HCT116 (cell line): Measurements from ENCODE around the gene RIT2. TPM values are rescaled to one million over a fixed set of nuclear protein-coding genes. Genes with fewer than 3 reads are reported as not detected.

Source experiments
- ATAC-seq: fragments of 200-7000 bp; cut with Tn5 transposase; 2 replicates; pipeline ENCODE4 v1.9.1; 2020; ENCODE audit warnings: mild to moderate bottlenecking, moderate library complexity
- BruUV-seq: library from RNA; stranded (reverse); fragments of 400-500 nt; replicated peaks from 2 replicates; lab custom pipeline; 2021; lab: Mats Ljungman, UMichigan
- CTCF ChIA-PET: fragments of 300-600 bp; sonication (Branson Sonifier 250); formaldehyde crosslinking; loops from one replicate; lab custom pipeline; 2021; ENCODE audit warnings: antibody characterized with exemption; lab: Charles Lee
- POLR2A ChIA-PET: fragments of 300-600, 350-600 bp; sonication (Branson Sonifier 250); formaldehyde crosslinking; loops from one replicate; lab custom pipeline; 2021; ENCODE audit warnings: antibody characterized with exemption; lab: Charles Lee
- RAD21 ChIA-PET, 2 experiments: fragments of 300-600 bp; sonication (Branson Sonifier 250); formaldehyde crosslinking; loops; one replicate each; lab custom pipeline; 2023; ENCODE audit warnings: low total read pairs in 2 of 2; ENCODE audit not compliant: uncharacterized antibody in 2 of 2, unreplicated experiment in 2 of 2, low non-redundant PET in 1 of 2; lab: Charles Lee
- DNase-seq: peaks from one replicate; pipeline ENCODE4 v3.0.0-alpha.2; 2010; ENCODE audit warnings: low read depth, low spot score
- H2AFZ ChIP-seq: fragments of 200-600 bp; shearing (Covaris generic), sonication (generic); 2 replicates; pipeline ENCODE4 v1.6.1; 2017; ENCODE audit warnings: low read depth, mixed run types, mixed read lengths, antibody characterized with exemption, low read length; ENCODE audit not compliant: poor library complexity, severe bottlenecking
- H3K27ac ChIP-seq: 2 replicates; pipeline ENCODE4 v1.5.1; 2012; ENCODE audit warnings: low read depth, low read length
- H3K27me3 ChIP-seq: fragments of 200-600 bp; sonication (generic); 2 replicates; pipeline ENCODE4 v1.6.1; 2016; ENCODE audit warnings: mixed run types, low read length, mixed read lengths; ENCODE audit not compliant: insufficient read depth
- H3K36me3 ChIP-seq, 2 experiments: fragments of 200-500 bp in 1 of 2; fragments of 200-600 bp in 1 of 2; sonication (Bioruptor generic) in 1 of 2; sonication (generic) in 1 of 2; 2 replicates each; pipeline versions ENCODE4 v1.5.1 to v1.6.1; 2014 to 2016; ENCODE audit warnings: low read length in 2 of 2, inconsistent platforms in 1 of 2, mixed read lengths in 1 of 2, mixed run types in 1 of 2; ENCODE audit not compliant: insufficient read depth in 2 of 2, control insufficient read depth in 1 of 2
- H3K4me1 ChIP-seq, 2 experiments: fragments of 200-600 bp in 1 of 2; sonication (generic) in 1 of 2; 2 replicates each; pipeline versions ENCODE4 v1.5.1 to v1.6.1; 2012 to 2017; ENCODE audit warnings: low read length in 2 of 2, inconsistent platforms in 1 of 2, mild to moderate bottlenecking in 1 of 2, mixed read lengths in 1 of 2, mixed run types in 1 of 2, moderate library complexity in 1 of 2; ENCODE audit not compliant: insufficient read depth in 2 of 2, control insufficient read depth in 1 of 2
- H3K4me2 ChIP-seq: fragments of 200-600 bp; sonication (generic); 2 replicates; pipeline ENCODE4 v1.6.1; 2017; ENCODE audit warnings: mixed run types, low read length, mixed read lengths
- H3K4me3 ChIP-seq, 2 experiments: fragments of 200-600 bp in 1 of 2; sonication (generic) in 1 of 2; replicated peaks in 1 of 2; 2 replicates each; pipeline ENCODE4 v1.5.1; 2011 to 2016; ENCODE audit warnings: low read length in 2 of 2, control low read depth in 1 of 2, low read depth in 1 of 2, mild to moderate bottlenecking in 1 of 2, mixed read lengths in 1 of 2, mixed run types in 1 of 2
- H3K79me2 ChIP-seq: fragments of 200-600 bp; sonication (generic); 2 replicates; pipeline ENCODE4 v1.6.1; 2017; ENCODE audit warnings: mild to moderate bottlenecking, mixed run types, low read length, moderate library complexity, mixed read lengths; ENCODE audit not compliant: insufficient read depth
- H3K9ac ChIP-seq: fragments of 200-600 bp; sonication (generic); 2 replicates; pipeline ENCODE4 v1.6.1; 2016; ENCODE audit warnings: low read length, mixed read lengths
- H3K9me2 ChIP-seq: fragments of 200-600 bp; sonication (generic), shearing (Covaris generic); 2 replicates; pipeline ENCODE4 v1.6.1; 2017; ENCODE audit warnings: mixed run types, mild to moderate bottlenecking, moderate library complexity; ENCODE audit not compliant: insufficient read depth
- H3K9me3 ChIP-seq, 2 experiments: fragments of 200-500 bp in 1 of 2; fragments of 200-600 bp in 1 of 2; sonication (Bioruptor generic) in 1 of 2; sonication (generic) in 1 of 2; 2 replicates each; pipeline ENCODE4 v1.6.1; 2014 to 2017; ENCODE audit warnings: low read length in 2 of 2, mixed read lengths in 2 of 2, inconsistent platforms in 1 of 2, low read depth in 1 of 2, mild to moderate bottlenecking in 1 of 2, mixed run types in 1 of 2, moderate library complexity in 1 of 2; ENCODE audit not compliant: control insufficient read depth in 1 of 2, insufficient read depth in 1 of 2
- H4K20me1 ChIP-seq: fragments of 200-600 bp; sonication (generic), shearing (Covaris generic); 2 replicates; pipeline ENCODE4 v1.6.1; 2017; ENCODE audit warnings: mixed run types, mild to moderate bottlenecking, moderate library complexity; ENCODE audit not compliant: insufficient read depth
- ATF3 ChIP-seq: IDR thresholded peaks from 2 replicates; pipeline ENCODE4 v1.6.1; 2012
- CBX3 ChIP-seq: IDR thresholded peaks from 2 replicates; pipeline ENCODE4 v1.6.1; 2012; ENCODE audit warnings: low read depth
- ELF1 ChIP-seq: IDR thresholded peaks from 2 replicates; pipeline ENCODE4 v1.6.1; 2012; ENCODE audit warnings: low read depth, borderline replicate concordance
- MAX ChIP-seq: IDR thresholded peaks from 2 replicates; pipeline ENCODE4 v1.6.1; 2012
- POLR2AphosphoS5 ChIP-seq: IDR thresholded peaks from 2 replicates; pipeline ENCODE4 v1.6.1; 2011; ENCODE audit warnings: mild to moderate bottlenecking, low read depth, low read length, moderate library complexity
- RAD21 ChIP-seq: IDR thresholded peaks from 2 replicates; pipeline ENCODE4 v1.6.1; 2012; ENCODE audit warnings: low read depth, mild to moderate bottlenecking
- REST ChIP-seq: IDR thresholded peaks from 2 replicates; pipeline ENCODE4 v1.6.1; 2012; ENCODE audit warnings: low read depth
- SIN3A ChIP-seq: IDR thresholded peaks from 2 replicates; pipeline ENCODE4 v1.6.1; 2012; ENCODE audit warnings: low read depth
- SRF ChIP-seq: IDR thresholded peaks from 2 replicates; pipeline ENCODE4 v1.6.1; 2012; ENCODE audit warnings: low read depth
- TCF7L2 ChIP-seq: IDR thresholded peaks from 2 replicates; pipeline ENCODE4 v1.7.0; 2011; ENCODE audit warnings: borderline replicate concordance, inconsistent platforms; ENCODE audit not compliant: insufficient read depth, insufficient read length; ENCODE audit errors: extremely low read depth
- YY1 ChIP-seq: IDR thresholded peaks from 2 replicates; pipeline ENCODE4 v1.6.1; 2011; ENCODE audit warnings: low read length, low read depth, moderate library complexity, mild to moderate bottlenecking; ENCODE audit not compliant: insufficient replicate concordance; ENCODE audit errors: extremely low read depth
- ZFX ChIP-seq: fragments of 450-650 bp; IDR thresholded peaks from 2 replicates; pipeline ENCODE4 v1.6.1; 2017
- ZNF274 ChIP-seq: fragments of 200-500 bp; sonication (Bioruptor generic); IDR thresholded peaks from 2 replicates; pipeline ENCODE4 v1.6.1; 2014; ENCODE audit warnings: mild to moderate bottlenecking, low read depth, low read length, inconsistent platforms
- intact Hi-C: fragments of 100-400 bp; cut with micrococcal nuclease; formaldehyde crosslinking; loops from 2 replicates; pipeline ENCODE4 v1.10.0; 2022
- total RNA-seq: library from RNA; stranded (reverse); gene quantifications from one replicate; pipeline ENCODE4 v1.2.1, GENCODE V29; 2021; ENCODE audit not compliant: unreplicated experiment

Gene RIT2
- total RNA-seq, 1 experiment from 2014 or later, result not detected

- ChIA-PET CTCF (no interaction called here), POLR2A (no interaction called here), RAD21 (no interaction called here)
- no peak overlapping the region for H3K27ac ChIP-seq
- no peak overlapping the region for H3K4me3 ChIP-seq
- DNase-seq (no peak), ATAC-seq (no peak)
- H3K27me3 ChIP-seq, result no peaks in the 10 kb centered on the region
- no TSS peak for BruUV-seq
- intact Hi-C loops, result loop anchor here (1.0 kb wide), 1 partner anchor 18 kb away; no protein-coding TSS in a partner anchor
- H3K79me2 ChIP-seq, result no peaks in the 10 kb centered on the region
- H3K4me2 ChIP-seq, result no peak overlapping the region
- no peaks in the 10 kb centered on the region for H3K9me2 ChIP-seq
- H2AFZ ChIP-seq, result no peak overlapping the region
- H3K9ac ChIP-seq, result no peak overlapping the region
- TF ChIP-seq SIN3A, result no peak
- TF ChIP-seq REST, result no peak
- no peak for TF ChIP-seq TCF7L2
- TF ChIP-seq RAD21, result no peak
- TF ChIP-seq POLR2AphosphoS5, result no peak
- no peak for TF ChIP-seq YY1
- TF ChIP-seq ZFX, result no peak
- TF ChIP-seq MAX, result no peak
- TF ChIP-seq ATF3, result no peak
- no peak for TF ChIP-seq CBX3
- no peak for TF ChIP-seq SRF
- no peak for TF ChIP-seq ELF1
- TF ChIP-seq ZNF274, result no peak
- TF ChIP-seq, all 23 proteins: peak for 0
- no peaks in the 10 kb centered on the region for H3K4me1 ChIP-seq
- no peaks in the 10 kb centered on the region for H3K36me3 ChIP-seq
- no peaks in the 10 kb centered on the region for H4K20me1 ChIP-seq
- peaks cover 16 to 20% of the 10 kb centered on the region in 2 experiments; a peak in 2 of 4 replicates for H3K9me3 ChIP-seq
These were observed 408.4 kb downstream of the RIT2 start for GRCh38 chr18:42707080-42707479.
